Erythroblast (primary cell): ENCODE measurements around the gene REPS2.

Source experiments
- GATA1 ChIP-seq: IDR thresholded peaks from 2 replicates; pipeline ENCODE4 v1.6.1; 2011; ENCODE audit warnings: low read depth, mild to moderate bottlenecking, control low read depth, low read length, moderate library complexity
- POLR2A ChIP-seq: IDR thresholded peaks from 2 replicates; pipeline ENCODE4 v1.6.1; 2011; ENCODE audit warnings: mild to moderate bottlenecking, low read length

DNA sequence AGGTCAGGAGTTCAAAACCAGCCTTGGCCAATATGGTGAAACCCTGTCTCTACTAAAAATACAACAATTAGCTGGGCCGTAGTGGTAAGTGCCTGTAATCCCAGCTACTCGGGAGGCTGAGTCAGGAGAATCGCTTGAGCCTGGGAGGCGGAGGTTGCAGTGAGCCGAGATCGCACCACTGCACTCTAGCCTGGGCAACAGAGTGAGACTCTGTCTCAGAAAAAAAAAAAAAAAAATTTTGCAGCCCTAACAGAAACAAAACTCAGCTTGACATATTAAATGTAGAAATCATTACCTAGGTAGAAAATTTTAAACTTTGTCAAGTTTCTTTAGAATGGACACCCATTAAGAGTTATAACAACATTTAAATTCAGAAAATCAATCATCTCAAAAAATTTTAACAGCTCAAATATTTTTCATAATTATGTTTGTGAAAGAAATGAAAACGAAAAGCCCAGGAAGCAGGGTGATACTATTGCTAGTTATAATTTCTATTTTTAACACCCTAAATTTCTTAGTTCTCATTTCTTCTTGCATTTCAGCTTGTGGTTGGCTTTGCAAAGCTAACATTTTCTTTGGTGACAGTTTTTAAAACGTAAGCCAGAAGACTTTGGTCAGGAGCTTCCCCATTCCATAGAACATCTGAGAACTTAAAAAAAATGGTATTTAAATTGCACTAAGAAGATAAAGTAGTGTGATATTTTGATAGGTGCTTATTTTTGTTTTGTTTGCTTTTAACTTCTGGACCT, 43.0 kb upstream of the REPS2 start:
- TF ChIP-seq POLR2A (no peak), GATA1 (no peak)
